ENCODE data around the gene TYSND1. TPM values are rescaled to one million over a fixed set of nuclear protein-coding genes. Genes with fewer than 3 reads are reported as not detected.

Gene TYSND1
- total RNA-seq, 1 experiment from 2014 or later: 13.6 TPM

DNA sequence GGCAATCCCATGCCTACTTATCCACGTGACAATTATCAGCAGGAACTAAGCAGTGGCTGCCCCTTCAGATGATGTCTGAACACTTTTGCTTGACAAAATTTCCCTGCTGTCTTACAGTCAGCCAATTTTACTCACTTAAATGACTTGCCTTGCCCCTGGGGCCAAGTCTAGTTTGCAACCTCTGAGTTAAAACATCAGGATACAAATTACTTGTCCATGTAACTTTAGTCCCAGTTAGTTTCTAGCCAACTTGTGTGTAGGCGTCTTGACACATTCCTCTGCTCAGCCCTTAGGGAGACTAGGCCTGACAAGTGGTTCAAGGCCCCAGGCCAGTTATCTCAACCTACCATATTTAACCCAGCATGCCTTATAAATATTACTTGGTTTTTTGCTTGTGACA lies 11.6 kb upstream of the TYSND1 start:
- no peak for ATAC-seq
- intact Hi-C loops (cut with micrococcal nuclease): no loop called here
- no peak overlapping the region for H3K4me2 ChIP-seq (ENCODE audit: low read length)
- RAD21 ChIA-PET (ENCODE audit: low non-redundant PET in 1 of 2, low total read pairs in 2 of 2, uncharacterized antibody in 2 of 2, unreplicated experiment in 2 of 2): no interaction called here
- H3K27ac ChIP-seq (ENCODE audit: low read depth, low read length): no peak overlapping the region
- POLR2A ChIA-PET: interaction anchor here (1.1 kb wide), 1 partner anchor 12 kb away, joined by 6 read pairs; the partner anchor contains the start of gene SAR1A
- peaks cover 4 to 6% of the 10 kb centered on the region in 2 experiments; a peak in 2 of 4 replicates for H3K4me1 ChIP-seq (ENCODE audit: control insufficient read depth in 1 of 2, insufficient read depth in 2 of 2, low read length in 2 of 2)
- H4K20me1 ChIP-seq (ENCODE audit: insufficient read depth): peaks cover 6% of the 10 kb centered on the region; the same call in 1 of the 2 replicates
- no peak overlapping the region for H3K4me3 ChIP-seq (replicated peaks in 1 of 2; ENCODE audit: low read depth in 1 of 2, low read length in 2 of 2)
- CTCF ChIA-PET: interaction anchor here (5.4 kb wide), 1 partner anchor 12 kb away, joined by 33 read pairs; the partner anchor contains the start of gene TYSND1
- no peak for DNase-seq (ENCODE audit: low read depth, low spot score)
- no peaks in the 10 kb centered on the region for H3K9me2 ChIP-seq (ENCODE audit: insufficient read depth)
- H2AFZ ChIP-seq (ENCODE audit: low read depth, low read length, poor library complexity, severe bottlenecking): no peak overlapping the region
- no peaks in the 10 kb centered on the region for H3K27me3 ChIP-seq (ENCODE audit: insufficient read depth, low read length)
- BruUV-seq (replicated peaks): no TSS peak
- H3K79me2 ChIP-seq (ENCODE audit: insufficient read depth, low read length): peaks cover 79% of the 10 kb centered on the region
- no peak overlapping the region for H3K9ac ChIP-seq (ENCODE audit: low read length)
- H3K36me3 ChIP-seq (ENCODE audit: control insufficient read depth in 1 of 2, insufficient read depth in 2 of 2, low read length in 2 of 2): peaks cover 58 to 60% of the 10 kb centered on the region in 2 experiments
- no peaks in the 10 kb centered on the region for H3K9me3 ChIP-seq (ENCODE audit: control insufficient read depth in 1 of 2, insufficient read depth in 1 of 2, low read depth in 1 of 2, low read length in 2 of 2)
- no peak for TF ChIP-seq ELF1 (IDR thresholded peaks at IDR 0.05; ENCODE audit: borderline replicate concordance, low read depth)
- TF ChIP-seq, protein P1, sequence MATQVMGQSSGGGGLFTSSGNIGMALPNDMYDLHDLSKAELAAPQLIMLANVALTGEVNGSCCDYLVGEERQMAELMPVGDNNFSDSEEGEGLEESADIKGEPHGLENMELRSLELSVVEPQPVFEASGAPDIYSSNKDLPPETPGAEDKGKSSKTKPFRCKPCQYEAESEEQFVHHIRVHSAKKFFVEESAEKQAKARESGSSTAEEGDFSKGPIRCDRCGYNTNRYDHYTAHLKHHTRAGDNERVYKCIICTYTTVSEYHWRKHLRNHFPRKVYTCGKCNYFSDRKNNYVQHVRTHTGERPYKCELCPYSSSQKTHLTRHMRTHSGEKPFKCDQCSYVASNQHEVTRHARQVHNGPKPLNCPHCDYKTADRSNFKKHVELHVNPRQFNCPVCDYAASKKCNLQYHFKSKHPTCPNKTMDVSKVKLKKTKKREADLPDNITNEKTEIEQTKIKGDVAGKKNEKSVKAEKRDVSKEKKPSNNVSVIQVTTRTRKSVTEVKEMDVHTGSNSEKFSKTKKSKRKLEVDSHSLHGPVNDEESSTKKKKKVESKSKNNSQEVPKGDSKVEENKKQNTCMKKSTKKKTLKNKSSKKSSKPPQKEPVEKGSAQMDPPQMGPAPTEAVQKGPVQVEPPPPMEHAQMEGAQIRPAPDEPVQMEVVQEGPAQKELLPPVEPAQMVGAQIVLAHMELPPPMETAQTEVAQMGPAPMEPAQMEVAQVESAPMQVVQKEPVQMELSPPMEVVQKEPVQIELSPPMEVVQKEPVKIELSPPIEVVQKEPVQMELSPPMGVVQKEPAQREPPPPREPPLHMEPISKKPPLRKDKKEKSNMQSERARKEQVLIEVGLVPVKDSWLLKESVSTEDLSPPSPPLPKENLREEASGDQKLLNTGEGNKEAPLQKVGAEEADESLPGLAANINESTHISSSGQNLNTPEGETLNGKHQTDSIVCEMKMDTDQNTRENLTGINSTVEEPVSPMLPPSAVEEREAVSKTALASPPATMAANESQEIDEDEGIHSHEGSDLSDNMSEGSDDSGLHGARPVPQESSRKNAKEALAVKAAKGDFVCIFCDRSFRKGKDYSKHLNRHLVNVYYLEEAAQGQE (IDR thresholded peaks at IDR 0.05; ENCODE audit: low read depth): no peak
- TF ChIP-seq EGR1 (IDR thresholded peaks at IDR 0.05; ENCODE audit: low read depth): no peak
- no peak for TF ChIP-seq SRF (IDR thresholded peaks at IDR 0.05; ENCODE audit: low read depth)
- TF ChIP-seq FOSL1 (IDR thresholded peaks at IDR 0.05; ENCODE audit: low read depth): no peak
- TF ChIP-seq ZFX (IDR thresholded peaks at IDR 0.05): no peak
- TF ChIP-seq SP1 (IDR thresholded peaks at IDR 0.05; ENCODE audit: low read depth): no peak
- TF ChIP-seq EZH2 (IDR thresholded peaks at IDR 0.05): no peak
- TF ChIP-seq, protein P2, sequence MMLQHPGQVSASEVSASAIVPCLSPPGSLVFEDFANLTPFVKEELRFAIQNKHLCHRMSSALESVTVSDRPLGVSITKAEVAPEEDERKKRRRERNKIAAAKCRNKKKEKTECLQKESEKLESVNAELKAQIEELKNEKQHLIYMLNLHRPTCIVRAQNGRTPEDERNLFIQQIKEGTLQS (IDR thresholded peaks at IDR 0.05): no peak
- no peak for TF ChIP-seq RAD21 (IDR thresholded peaks at IDR 0.05; ENCODE audit: low read depth)
- no peak for TF ChIP-seq YY1 (IDR thresholded peaks at IDR 0.05; ENCODE audit: extremely low read depth, insufficient replicate concordance, low read depth, low read length)
- no peak for TF ChIP-seq CEBPB (IDR thresholded peaks at IDR 0.05; ENCODE audit: low read depth)
- TF ChIP-seq, protein P3, sequence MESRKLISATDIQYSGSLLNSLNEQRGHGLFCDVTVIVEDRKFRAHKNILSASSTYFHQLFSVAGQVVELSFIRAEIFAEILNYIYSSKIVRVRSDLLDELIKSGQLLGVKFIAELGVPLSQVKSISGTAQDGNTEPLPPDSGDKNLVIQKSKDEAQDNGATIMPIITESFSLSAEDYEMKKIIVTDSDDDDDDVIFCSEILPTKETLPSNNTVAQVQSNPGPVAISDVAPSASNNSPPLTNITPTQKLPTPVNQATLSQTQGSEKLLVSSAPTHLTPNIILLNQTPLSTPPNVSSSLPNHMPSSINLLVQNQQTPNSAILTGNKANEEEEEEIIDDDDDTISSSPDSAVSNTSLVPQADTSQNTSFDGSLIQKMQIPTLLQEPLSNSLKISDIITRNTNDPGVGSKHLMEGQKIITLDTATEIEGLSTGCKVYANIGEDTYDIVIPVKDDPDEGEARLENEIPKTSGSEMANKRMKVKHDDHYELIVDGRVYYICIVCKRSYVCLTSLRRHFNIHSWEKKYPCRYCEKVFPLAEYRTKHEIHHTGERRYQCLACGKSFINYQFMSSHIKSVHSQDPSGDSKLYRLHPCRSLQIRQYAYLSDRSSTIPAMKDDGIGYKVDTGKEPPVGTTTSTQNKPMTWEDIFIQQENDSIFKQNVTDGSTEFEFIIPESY (IDR thresholded peaks at IDR 0.05; ENCODE audit: extremely low read depth, insufficient replicate concordance, low read length): no peak
- no peak for TF ChIP-seq SIN3A (IDR thresholded peaks at IDR 0.05; ENCODE audit: low read depth)
- no peak for TF ChIP-seq POLR2A (IDR thresholded peaks at IDR 0.05; ENCODE audit: borderline replicate concordance, extremely low read depth, insufficient read depth, insufficient read length)
- TF ChIP-seq ZNF274 (IDR thresholded peaks at IDR 0.05; ENCODE audit: low read depth, low read length): no peak
- no peak for TF ChIP-seq TCF7L2 (IDR thresholded peaks at IDR 0.05; ENCODE audit: borderline replicate concordance, extremely low read depth, insufficient read depth, insufficient read length)
- no peak for TF ChIP-seq CBX3 (IDR thresholded peaks at IDR 0.05; ENCODE audit: low read depth)
- TF ChIP-seq, protein P4, sequence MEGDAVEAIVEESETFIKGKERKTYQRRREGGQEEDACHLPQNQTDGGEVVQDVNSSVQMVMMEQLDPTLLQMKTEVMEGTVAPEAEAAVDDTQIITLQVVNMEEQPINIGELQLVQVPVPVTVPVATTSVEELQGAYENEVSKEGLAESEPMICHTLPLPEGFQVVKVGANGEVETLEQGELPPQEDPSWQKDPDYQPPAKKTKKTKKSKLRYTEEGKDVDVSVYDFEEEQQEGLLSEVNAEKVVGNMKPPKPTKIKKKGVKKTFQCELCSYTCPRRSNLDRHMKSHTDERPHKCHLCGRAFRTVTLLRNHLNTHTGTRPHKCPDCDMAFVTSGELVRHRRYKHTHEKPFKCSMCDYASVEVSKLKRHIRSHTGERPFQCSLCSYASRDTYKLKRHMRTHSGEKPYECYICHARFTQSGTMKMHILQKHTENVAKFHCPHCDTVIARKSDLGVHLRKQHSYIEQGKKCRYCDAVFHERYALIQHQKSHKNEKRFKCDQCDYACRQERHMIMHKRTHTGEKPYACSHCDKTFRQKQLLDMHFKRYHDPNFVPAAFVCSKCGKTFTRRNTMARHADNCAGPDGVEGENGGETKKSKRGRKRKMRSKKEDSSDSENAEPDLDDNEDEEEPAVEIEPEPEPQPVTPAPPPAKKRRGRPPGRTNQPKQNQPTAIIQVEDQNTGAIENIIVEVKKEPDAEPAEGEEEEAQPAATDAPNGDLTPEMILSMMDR (IDR thresholded peaks at IDR 0.05 in 2 of 3, conservative IDR thresholded peaks at IDR 0.05 in 1 of 3; ENCODE audit: borderline replicate concordance in 1 of 3, insufficient read depth in 1 of 3, low read depth in 2 of 3, low read length in 2 of 3): no peak

Measured in HCT116 (cell line).